ENCODE measurements around the gene PAK6. TPM values are rescaled to one million over a fixed set of nuclear protein-coding genes. Genes with fewer than 3 reads are reported as not detected.

The PAK6 gene
- total RNA-seq, 2 donors from 2014 or later = 4.9 to 10.4 TPM

GRCh38 chr15:40281057-40281800 is 42.4 kb downstream of the PAK6 start:
- Histone ChIP-seq H3K4me1 (peaks cover 14% of the 10 kb centered on the region), H3K36me3 (no peaks in the 10 kb centered on the region), H3K27ac (no peak overlapping the region), H3K4me3 (no peak overlapping the region), H3K27me3 (peaks cover 44% of the 10 kb centered on the region), H3K9me3 (no peaks in the 10 kb centered on the region), H3K9ac (ENCODE audit: low read depth in 2 of 2, low read length in 2 of 2) (no peak overlapping the region)
- intact Hi-C loops (cut with DNase I) = no loop called here
- no peak for DNase-seq
- TF ChIP-seq CTCF (IDR thresholded peaks at IDR 0.05) = no peak

GRCh38 chr15:40281801-40282146 is 42.9 kb downstream of the PAK6 start:
- DNase-seq = no peak
- Histone ChIP-seq H3K4me1 (peaks cover 14% of the 10 kb centered on the region), H3K27me3 (peaks cover 44% of the 10 kb centered on the region), H3K36me3 (no peaks in the 10 kb centered on the region), H3K9ac (ENCODE audit: low read depth in 2 of 2, low read length in 2 of 2) (peak overlapping the region in 1 of 2 donors; percentile 60), H3K4me3 (peak overlapping the region; percentile 47), H3K27ac (no peak overlapping the region), H3K9me3 (no peaks in the 10 kb centered on the region)
- TF ChIP-seq CTCF (IDR thresholded peaks at IDR 0.05) = no peak
- intact Hi-C loops (cut with DNase I) = no loop called here

GRCh38 chr15:40282147-40282868 is 43.4 kb downstream of the PAK6 start:
- DNase-seq = peak; percentile 60
- Histone ChIP-seq H3K27me3 (peaks cover 44% of the 10 kb centered on the region), H3K36me3 (no peaks in the 10 kb centered on the region), H3K9ac (ENCODE audit: low read depth in 2 of 2, low read length in 2 of 2) (peak overlapping the region in 1 of 2 donors; percentile 60), H3K27ac (no peak overlapping the region), H3K4me3 (peak overlapping the region; percentile 47), H3K9me3 (no peaks in the 10 kb centered on the region), H3K4me1 (peaks cover 14% of the 10 kb centered on the region)
- peak; percentile 33 for TF ChIP-seq CTCF (IDR thresholded peaks at IDR 0.05)
- intact Hi-C loops (cut with DNase I) = no loop called here

- peaks cover 44% of the 10 kb centered on the region for H3K27me3 ChIP-seq
- no peaks in the 10 kb centered on the region for H3K36me3 ChIP-seq
- peak within 1 kb of the TSS in 1 of 2 donors; percentile 60 for H3K9ac ChIP-seq (ENCODE audit: low read depth in 2 of 2, low read length in 2 of 2)
- intact Hi-C loops (cut with DNase I) = no loop called here
- no peak for DNase-seq
- peaks cover 14% of the 10 kb centered on the region for H3K4me1 ChIP-seq
- H3K27ac ChIP-seq = no peak within 1 kb of the TSS
- no peak for TF ChIP-seq CTCF (IDR thresholded peaks at IDR 0.05)
- peak within 1 kb of the TSS; percentile 47 for H3K4me3 ChIP-seq
- H3K9me3 ChIP-seq = no peaks in the 10 kb centered on the region
Observed at GRCh38 chr15:40282869-40283614, 44.2 kb downstream of the PAK6 start, which contains the start of gene ANKRD63. TSS of gene ANKRD63 (minus strand) at chr15:40283064. CDS start at chr15:40282586, 478 bp downstream.

- H3K4me3 ChIP-seq = no peak overlapping the region
- intact Hi-C loops (cut with DNase I) = no loop called here
Observed at GRCh38 chr15:40283615-40284300, 44.9 kb downstream of the PAK6 start.

More at GRCh38 chr15:40283615-40284300, 44.9 kb downstream of the PAK6 start:
- H3K36me3 ChIP-seq = no peaks in the 10 kb centered on the region
- peaks cover 44% of the 10 kb centered on the region for H3K27me3 ChIP-seq
- no peak for DNase-seq
- no peak overlapping the region for H3K9ac ChIP-seq (ENCODE audit: low read depth in 2 of 2, low read length in 2 of 2)
- H3K27ac ChIP-seq = no peak overlapping the region
- H3K4me1 ChIP-seq = peaks cover 14% of the 10 kb centered on the region
- TF ChIP-seq CTCF (IDR thresholded peaks at IDR 0.05) = no peak
- no peaks in the 10 kb centered on the region for H3K9me3 ChIP-seq

All from colonic mucosa (tissue), 4 donors.